Endothelial cell of umbilical vein (primary cell): ENCODE measurements around the gene ETV4.

Experiments
- FOS ChIP-seq: IDR thresholded peaks from 2 replicates; pipeline ENCODE4 v1.6.1; 2011; ENCODE audit warnings: mild to moderate bottlenecking, low read length, moderate library complexity, borderline replicate concordance; ENCODE audit not compliant: insufficient read depth
- JUN ChIP-seq: IDR thresholded peaks from 2 replicates; pipeline ENCODE4 v1.6.1; 2011; ENCODE audit warnings: borderline replicate concordance, low read depth; ENCODE audit not compliant: insufficient read length, insufficient read depth
- TF ChIP-seq, protein P1 (sequence below), 2 donors: IDR thresholded peaks; 1 replicate in 1 of 2; 2 replicates in 1 of 2; pipeline ENCODE4 v1.5.1; 2011; ENCODE audit warnings: low read length in 2 of 2, mild to moderate bottlenecking in 2 of 2, moderate library complexity in 2 of 2, control low read depth in 1 of 2, inconsistent platforms in 1 of 2, low read depth in 1 of 2; ENCODE audit not compliant: insufficient read depth in 1 of 2; ENCODE audit errors: extremely low read depth in 1 of 2
- TF ChIP-seq, protein P2 (sequence below): IDR thresholded peaks from 2 replicates; pipeline ENCODE4 v1.6.1; 2011; ENCODE audit not compliant: insufficient read depth, insufficient read length

DNA sequence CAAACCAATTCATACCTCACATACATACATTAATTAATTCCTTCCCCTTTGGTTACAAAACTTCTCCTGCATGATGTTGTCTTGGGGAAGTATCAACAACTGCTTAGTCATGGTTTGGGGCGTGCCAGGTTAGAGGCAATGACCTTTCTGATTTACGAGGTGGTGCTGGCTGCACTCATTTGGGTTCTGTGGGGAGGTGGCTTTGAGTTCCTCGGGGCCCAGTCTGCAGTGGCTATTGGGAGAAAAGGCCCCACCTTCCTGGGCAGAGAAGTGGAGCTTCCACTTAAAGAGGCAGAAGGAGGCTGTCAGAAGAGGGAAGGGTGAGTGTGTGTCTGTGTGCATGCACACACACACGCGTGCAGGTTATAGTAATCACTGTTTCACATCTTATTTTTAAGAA is 10.2 kb upstream of the ETV4 start:
- TF ChIP-seq, protein P1, sequence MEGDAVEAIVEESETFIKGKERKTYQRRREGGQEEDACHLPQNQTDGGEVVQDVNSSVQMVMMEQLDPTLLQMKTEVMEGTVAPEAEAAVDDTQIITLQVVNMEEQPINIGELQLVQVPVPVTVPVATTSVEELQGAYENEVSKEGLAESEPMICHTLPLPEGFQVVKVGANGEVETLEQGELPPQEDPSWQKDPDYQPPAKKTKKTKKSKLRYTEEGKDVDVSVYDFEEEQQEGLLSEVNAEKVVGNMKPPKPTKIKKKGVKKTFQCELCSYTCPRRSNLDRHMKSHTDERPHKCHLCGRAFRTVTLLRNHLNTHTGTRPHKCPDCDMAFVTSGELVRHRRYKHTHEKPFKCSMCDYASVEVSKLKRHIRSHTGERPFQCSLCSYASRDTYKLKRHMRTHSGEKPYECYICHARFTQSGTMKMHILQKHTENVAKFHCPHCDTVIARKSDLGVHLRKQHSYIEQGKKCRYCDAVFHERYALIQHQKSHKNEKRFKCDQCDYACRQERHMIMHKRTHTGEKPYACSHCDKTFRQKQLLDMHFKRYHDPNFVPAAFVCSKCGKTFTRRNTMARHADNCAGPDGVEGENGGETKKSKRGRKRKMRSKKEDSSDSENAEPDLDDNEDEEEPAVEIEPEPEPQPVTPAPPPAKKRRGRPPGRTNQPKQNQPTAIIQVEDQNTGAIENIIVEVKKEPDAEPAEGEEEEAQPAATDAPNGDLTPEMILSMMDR (IDR thresholded peaks at IDR 0.05; ENCODE audit: extremely low read depth in 1 of 2, insufficient read depth in 1 of 2, low read depth in 1 of 2, low read length in 2 of 2) = no peak
- TF ChIP-seq, protein P2, sequence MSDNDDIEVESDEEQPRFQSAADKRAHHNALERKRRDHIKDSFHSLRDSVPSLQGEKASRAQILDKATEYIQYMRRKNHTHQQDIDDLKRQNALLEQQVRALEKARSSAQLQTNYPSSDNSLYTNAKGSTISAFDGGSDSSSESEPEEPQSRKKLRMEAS = no peak
- TF ChIP-seq FOS (no peak), JUN (no peak)
